Activated effector memory CD4-positive, alpha-beta T cell treated with Interleukin-2 at 50 U/mL for 16 hours (primary cell): ENCODE measurements around the gene FBXW10B.
"Not testable (repeated sequence)": the region's sequence is repeated elsewhere in the genome, so short reads cannot be mapped to it uniquely, and the experiment has no call there.

Source experiments
- DNase-seq: peaks from one replicate; pipeline ENCODE4 v3.0.0-alpha.2; 2020

Gene FBXW10B

GRCh38 chr17:15630930-15631453 is 11.5 kb upstream of the FBXW10B start:
- not testable (repeated sequence) for DNase-seq

GRCh38 chr17:15629991-15630390 is 10.5 kb upstream of the FBXW10B start:
- not testable (repeated sequence) for DNase-seq

- DNase-seq = not testable (repeated sequence)
Observed at GRCh38 chr17:15623661-15624209, 4.2 kb upstream of the FBXW10B start.

GRCh38 chr17:15623255-15623654 is 3.8 kb upstream of the FBXW10B start:
- DNase-seq = not testable (repeated sequence)

GRCh38 chr17:15622124-15622523 is 2.6 kb upstream of the FBXW10B start:
- not testable (repeated sequence) for DNase-seq

- not testable (repeated sequence) for DNase-seq
Observed at GRCh38 chr17:15616828-15617227, 2.7 kb downstream of the FBXW10B start.

GRCh38 chr17:15615850-15616249 is 3.7 kb downstream of the FBXW10B start:
- DNase-seq = not testable (repeated sequence)

GRCh38 chr17:15613111-15613510 is 6.4 kb downstream of the FBXW10B start:
- DNase-seq = not testable (repeated sequence)

- DNase-seq = not testable (repeated sequence)
Observed at GRCh38 chr17:15592960-15593359, 26.5 kb downstream of the FBXW10B start.

- DNase-seq = not testable (repeated sequence)
Observed at GRCh38 chr17:15591986-15592385, 27.5 kb downstream of the FBXW10B start.

- DNase-seq = not testable (repeated sequence)
Observed at GRCh38 chr17:15590844-15591243, 28.7 kb downstream of the FBXW10B start.

GRCh38 chr17:15589544-15590536 is 29.7 kb downstream of the FBXW10B start:
- peak; percentile 9 for DNase-seq

- DNase-seq = not testable (repeated sequence)
Observed at GRCh38 chr17:15588017-15588416, 31.5 kb downstream of the FBXW10B start.

GRCh38 chr17:15583313-15583712 is 36.2 kb downstream of the FBXW10B start:
- DNase-seq = not testable (repeated sequence)

GRCh38 chr17:15581462-15581861 is 38.0 kb downstream of the FBXW10B start:
- not testable (repeated sequence) for DNase-seq

GRCh38 chr17:15576848-15577247 is 42.7 kb downstream of the FBXW10B start:
- not testable (repeated sequence) for DNase-seq

GRCh38 chr17:15574660-15575059 is 44.8 kb downstream of the FBXW10B start:
- DNase-seq = not testable (repeated sequence)

GRCh38 chr17:15573870-15574269 is 45.6 kb downstream of the FBXW10B start:
- DNase-seq = not testable (repeated sequence)
